Gastrocnemius medialis (tissue), 4 donors: ENCODE results near the gene RGSL1. TPM values are rescaled to one million over a fixed set of nuclear protein-coding genes. Genes with fewer than 3 reads are reported as not detected.
A peak's percentile ranks its signal among the peaks of the same experiment; 100 is the strongest.

Source experiments
- ATAC-seq, 2 donors: fragments of 150-250 bp; one replicate each; pipeline ENCODE4 v1.9.1; 2016
- DNase-seq, 2 donors: peaks; one replicate each; pipeline ENCODE4 v3.0.0-alpha.2; 2019
- H3K27ac ChIP-seq, 4 donors: fragments of 200-600 bp; sonication (generic); 1 replicate in 1 of 4; 2 replicates in 3 of 4; pipeline ENCODE4 v1.5.1; 2016 to 2018; ENCODE audit warnings: mild to moderate bottlenecking in 2 of 4, moderate library complexity in 1 of 4
- H3K27me3 ChIP-seq, 3 donors: fragments of 200-600 bp; sonication (generic) in 2 of 3; 1 replicate in 1 of 3; 2 replicates in 2 of 3; pipeline versions ENCODE4 v1.5.1 to v1.6.0; 2016 to 2019; ENCODE audit warnings: mild to moderate bottlenecking in 1 of 3, moderate library complexity in 1 of 3
- H3K36me3 ChIP-seq, 2 donors: fragments of 200-600 bp; sonication (generic) in 1 of 2; one replicate each; pipeline ENCODE4 v1.5.1; 2017 to 2018
- H3K4me1 ChIP-seq, 2 donors: fragments of 200-600 bp; sonication (generic) in 1 of 2; one replicate each; pipeline ENCODE4 v1.5.1; 2016 to 2017; ENCODE audit warnings: mild to moderate bottlenecking in 2 of 2
- H3K4me3 ChIP-seq, 4 donors: fragments of 200-600 bp; sonication (generic) in 3 of 4; 1 replicate in 1 of 4; 2 replicates in 3 of 4; pipeline ENCODE4 v1.5.1; 2016 to 2019; ENCODE audit warnings: mild to moderate bottlenecking in 2 of 4
- H3K9me3 ChIP-seq, 3 donors: fragments of 200-600 bp; sonication (generic) in 2 of 3; 1 replicate in 1 of 3; 2 replicates in 2 of 3; pipeline ENCODE4 v1.5.1; 2016 to 2019
- CTCF ChIP-seq, 5 experiments: fragments of 450-650 bp in 3 of 5; fragments of 200-600 bp in 2 of 5; sonication (generic) in 2 of 5; IDR thresholded peaks in 4 of 5; conservative IDR thresholded peaks in 1 of 5; 1 replicate in 4 of 5; 2 replicates in 1 of 5; pipeline ENCODE4 v1.5.1; 2016 to 2019; ENCODE audit warnings: antibody characterized with exemption in 5 of 5, mild to moderate bottlenecking in 3 of 5, moderate library complexity in 3 of 5
- POLR2A ChIP-seq, 2 donors: fragments of 450-650 bp; IDR thresholded peaks; one replicate each; pipeline ENCODE4 v1.6.1; 2017; ENCODE audit warnings: antibody characterized with exemption in 2 of 2, mild to moderate bottlenecking in 2 of 2, moderate library complexity in 2 of 2
- in situ Hi-C, 4 donors: fragments of 200-750 bp; cut with MboI; loops; one replicate each; pipeline versions ENCODE4 v1.15.0 to v1.8.0; 2017; ENCODE audit warnings: low sequenced_read_pairs in 4 of 4
- intact Hi-C: fragments of 100-400 bp; cut with DNase I; formaldehyde crosslinking; loops from one replicate; pipeline ENCODE4 v1.15.1; 2023; ENCODE audit warnings: low total_unique reads
- total RNA-seq, 4 donors: library from RNA; depleted of rRNA; stranded (reverse); fragments of >200 nt; gene quantifications; one replicate each; pipeline versions ENCODE4 v1.1.0 to v1.2.3, GENCODE V29; 2016

The RGSL1 gene
- total RNA-seq, 4 donors from 2014 or later = not detected

GRCh38 chr1:182586380-182586779 is 136.4 kb downstream of the RGSL1 start:
- Histone ChIP-seq H3K27ac (no peak overlapping the region), H3K9me3 (no peaks in the 10 kb centered on the region), H3K36me3 (no peaks in the 10 kb centered on the region), H3K27me3 (no peaks in the 10 kb centered on the region), H3K4me1 (no peaks in the 10 kb centered on the region), H3K4me3 (no peak overlapping the region)
- DNase-seq (no peak), ATAC-seq (no peak)
- in situ Hi-C loops (loop anchor here in 2 of 4 donors (10.0 to 25.0 kb wide), 2 partner anchors 499 to 502 kb away; no protein-coding TSS in a partner anchor), intact Hi-C loops (no loop called here)
- TF ChIP-seq CTCF (IDR thresholded peaks at IDR 0.05 in 4 of 5, conservative IDR thresholded peaks at IDR 0.05 in 1 of 5) (no peak), POLR2A (IDR thresholded peaks at IDR 0.05) (no peak)

- H3K36me3 ChIP-seq = no peaks in the 10 kb centered on the region
- in situ Hi-C loops = loop anchor here in 2 of 4 donors (10.0 to 25.0 kb wide), 2 partner anchors 500 to 502 kb away; no protein-coding TSS in a partner anchor
- H3K27me3 ChIP-seq = no peaks in the 10 kb centered on the region
- H3K9me3 ChIP-seq = no peaks in the 10 kb centered on the region
- H3K4me3 ChIP-seq = no peak overlapping the region
- intact Hi-C loops = no loop called here
- ATAC-seq (no peak), DNase-seq (no peak)
- no peak overlapping the region for H3K27ac ChIP-seq
- TF ChIP-seq CTCF (IDR thresholded peaks at IDR 0.05 in 4 of 5, conservative IDR thresholded peaks at IDR 0.05 in 1 of 5) (no peak), POLR2A (IDR thresholded peaks at IDR 0.05) (no peak)
- no peaks in the 10 kb centered on the region for H3K4me1 ChIP-seq
Measured at GRCh38 chr1:182587093-182587492, 137.1 kb downstream of the RGSL1 start.

GRCh38 chr1:182587666-182588499 is 137.9 kb downstream of the RGSL1 start:
- H3K36me3 ChIP-seq = no peaks in the 10 kb centered on the region
- peak overlapping the region; percentile 76 to 88 (median 85) for H3K27ac ChIP-seq
- intact Hi-C loops (no loop called here), in situ Hi-C loops (loop anchor here in 2 of 4 donors (10.0 to 25.0 kb wide), 2 partner anchors 501 to 503 kb away; no protein-coding TSS in a partner anchor)
- H3K4me1 ChIP-seq = no peaks in the 10 kb centered on the region
- H3K4me3 ChIP-seq = peak overlapping the region; percentile 65 to 77 (median 68)
- TF ChIP-seq POLR2A (IDR thresholded peaks at IDR 0.05) (no peak), CTCF (IDR thresholded peaks at IDR 0.05 in 4 of 5, conservative IDR thresholded peaks at IDR 0.05 in 1 of 5) (no peak)
- no peaks in the 10 kb centered on the region for H3K9me3 ChIP-seq
- no peak for DNase-seq
- ATAC-seq = no peak
- H3K27me3 ChIP-seq = no peaks in the 10 kb centered on the region

GRCh38 chr1:182588500-182589396 is 138.8 kb downstream of the RGSL1 start, which contains the start of gene RNASEL:
Gene RNASEL, minus strand, starts transcription at chr1:182589256. Its CDS starts 2,450 bp downstream, at chr1:182586806.
- intact Hi-C loops (no loop called here), in situ Hi-C loops (loop anchor here in 2 of 4 donors (10.0 to 25.0 kb wide), 2 partner anchors 501 to 504 kb away; no protein-coding TSS in a partner anchor)
- peak within 1 kb of the TSS; percentile 65 to 77 (median 68) for H3K4me3 ChIP-seq
- peak within 1 kb of the TSS; percentile 76 to 88 (median 85) for H3K27ac ChIP-seq
- H3K4me1 ChIP-seq = no peaks in the 10 kb centered on the region
- peak; percentile 79 to 93 for ATAC-seq
- H3K36me3 ChIP-seq = no peaks in the 10 kb centered on the region
- no peaks in the 10 kb centered on the region for H3K9me3 ChIP-seq
- no peak for TF ChIP-seq CTCF (IDR thresholded peaks at IDR 0.05 in 4 of 5, conservative IDR thresholded peaks at IDR 0.05 in 1 of 5)
- TF ChIP-seq POLR2A (IDR thresholded peaks at IDR 0.05) = peak in 1 of 2 donors; percentile 19
- peak in 1 of 2 donors; percentile 58 for DNase-seq
- H3K27me3 ChIP-seq = no peaks in the 10 kb centered on the region
